SU-DHL-6 (cell line): Measurements from ENCODE around the gene ITGB2.

Experiments used
- H2AFZ ChIP-seq: fragments of 200-600 bp; sonication (generic); 2 replicates; pipeline ENCODE4 v1.6.1; 2014; ENCODE audit warnings: low read depth, mild to moderate bottlenecking, moderate library complexity, mixed read lengths, antibody characterized with exemption, low read length; ENCODE audit not compliant: severe bottlenecking
- H3F3A ChIP-seq: fragments of 200-600 bp; shearing (Covaris generic); 2 replicates; pipeline ENCODE4 v1.6.0; 2016; ENCODE audit warnings: antibody characterized with exemption, mild to moderate bottlenecking; ENCODE audit not compliant: insufficient read depth
- H3K27ac ChIP-seq: fragments of 200-600 bp; sonication (generic); 2 replicates; pipeline ENCODE4 v1.5.1; 2016; ENCODE audit warnings: low read depth, mild to moderate bottlenecking, low read length, moderate library complexity, mixed read lengths
- H3K27me3 ChIP-seq: fragments of 200-600 bp; sonication (generic), shearing (Covaris generic); 2 replicates; pipeline ENCODE4 v1.6.0; 2014; ENCODE audit warnings: mild to moderate bottlenecking, low read length
- H3K36me3 ChIP-seq: fragments of 200-600 bp; sonication (generic); 2 replicates; pipeline ENCODE4 v1.6.1; 2014; ENCODE audit warnings: mild to moderate bottlenecking, low read length, mixed read lengths
- H3K4me2 ChIP-seq: fragments of 300-600, 200-600 bp; shearing (Covaris generic), sonication (generic); 2 replicates; pipeline ENCODE4 v1.6.0; 2014; ENCODE audit warnings: low read length, low read depth, mild to moderate bottlenecking; ENCODE audit not compliant: poor library complexity, severe bottlenecking
- H3K4me3 ChIP-seq: fragments of 200-600 bp; sonication (generic); 2 replicates; pipeline ENCODE4 v1.5.1; 2014; ENCODE audit warnings: antibody characterized with exemption, low read length, mild to moderate bottlenecking, mixed read lengths; ENCODE audit not compliant: insufficient read depth, poor library complexity, severe bottlenecking
- H3K79me2 ChIP-seq: fragments of 200-600 bp; sonication (generic); 2 replicates; pipeline ENCODE4 v1.6.1; 2014; ENCODE audit warnings: mild to moderate bottlenecking, low read length, moderate library complexity; ENCODE audit not compliant: insufficient read depth
- H3K9ac ChIP-seq: fragments of 200-600 bp; sonication (generic); 2 replicates; pipeline ENCODE4 v1.7.0; 2014; ENCODE audit warnings: mild to moderate bottlenecking, low read length
- H3K9me2 ChIP-seq: fragments of 200-600 bp; sonication (generic); replicated peaks from 2 replicates; pipeline ENCODE4 v1.6.1; 2014; ENCODE audit warnings: low read length; ENCODE audit not compliant: insufficient read depth
- H3K9me3 ChIP-seq: fragments of 200-600 bp; sonication (generic); 2 replicates; pipeline ENCODE4 v1.6.1; 2014; ENCODE audit warnings: low read length, mixed read lengths; ENCODE audit not compliant: insufficient read depth
- H4K20me1 ChIP-seq: fragments of 200-600 bp; sonication (generic); 2 replicates; pipeline ENCODE4 v1.6.1; 2014; ENCODE audit warnings: low read depth, mild to moderate bottlenecking, antibody characterized with exemption, low read length, moderate library complexity, mixed read lengths
- EZH2phosphoT487 ChIP-seq: fragments of 200-600 bp; sonication (generic), shearing (Covaris generic); conservative IDR thresholded peaks from 2 replicates; pipeline ENCODE4 v1.6.1; 2018; ENCODE audit warnings: mild to moderate bottlenecking, antibody characterized with exemption, low read length, moderate library complexity, mixed read lengths
- TF ChIP-seq, protein P1 (sequence below): fragments of 200-600 bp; sonication (generic); IDR thresholded peaks from one replicate; pipeline ENCODE4 v1.5.1; 2017; ENCODE audit warnings: antibody characterized with exemption, mild to moderate bottlenecking, low read length, moderate library complexity; ENCODE audit not compliant: insufficient read depth, poor library complexity, severe bottlenecking

ITGB2 gene

DNA sequence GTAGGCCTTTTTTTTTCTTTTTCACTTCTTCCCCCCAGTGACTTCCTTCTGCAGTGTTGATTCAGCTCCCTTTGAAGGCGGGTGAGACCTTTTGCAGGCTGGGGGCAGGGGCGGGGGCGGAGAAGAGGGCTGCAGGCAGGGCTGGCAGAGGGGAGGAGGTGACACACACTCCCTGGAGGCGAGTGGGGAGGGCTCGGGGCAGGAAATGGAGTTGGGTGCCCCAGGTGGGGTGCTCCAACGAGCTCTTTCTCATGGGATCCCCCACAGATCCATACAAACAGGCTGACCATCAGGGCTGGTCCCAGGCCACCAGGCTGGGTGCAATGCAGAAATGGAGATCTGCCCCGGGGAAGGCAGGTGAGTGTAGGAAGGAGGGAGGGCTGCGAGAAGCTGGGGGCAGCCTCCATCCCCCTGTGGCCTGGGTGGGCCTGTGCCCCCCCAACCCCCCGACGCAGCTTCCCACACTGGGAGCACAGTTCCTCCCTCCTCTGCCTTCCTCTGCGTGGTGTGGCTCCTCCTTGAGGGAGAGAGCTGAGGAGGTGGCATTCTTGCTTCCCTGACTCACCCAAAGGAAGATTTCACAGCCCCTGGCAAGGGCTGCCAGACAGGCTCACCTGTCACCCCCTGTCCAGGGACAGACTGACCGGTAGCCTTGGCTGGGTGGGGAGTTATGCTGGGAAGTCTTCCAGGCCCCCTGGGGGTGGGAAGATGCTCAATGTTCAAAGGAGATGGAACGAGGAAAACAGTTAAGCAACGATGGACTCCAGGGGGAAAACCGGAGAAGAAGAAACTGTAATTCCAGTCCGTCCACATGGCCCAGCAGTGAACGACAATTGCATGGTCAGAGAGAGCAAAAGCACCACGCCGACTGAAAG, 7.1 kb upstream of the ITGB2 start:
- Histone ChIP-seq H3K27ac (no peak overlapping the region), H4K20me1 (no peaks in the 10 kb centered on the region), H3K27me3 (no peaks in the 10 kb centered on the region), H3F3A (no peaks in the 10 kb centered on the region), H3K4me3 (no peak overlapping the region), H3K9me2 (no peaks in the 10 kb centered on the region), H3K9me3 (no peaks in the 10 kb centered on the region), H3K36me3 (no peaks in the 10 kb centered on the region), H2AFZ (no peak overlapping the region), H3K9ac (no peak overlapping the region), H3K4me2 (no peak overlapping the region), H3K79me2 (no peaks in the 10 kb centered on the region)
- TF ChIP-seq, protein P1, sequence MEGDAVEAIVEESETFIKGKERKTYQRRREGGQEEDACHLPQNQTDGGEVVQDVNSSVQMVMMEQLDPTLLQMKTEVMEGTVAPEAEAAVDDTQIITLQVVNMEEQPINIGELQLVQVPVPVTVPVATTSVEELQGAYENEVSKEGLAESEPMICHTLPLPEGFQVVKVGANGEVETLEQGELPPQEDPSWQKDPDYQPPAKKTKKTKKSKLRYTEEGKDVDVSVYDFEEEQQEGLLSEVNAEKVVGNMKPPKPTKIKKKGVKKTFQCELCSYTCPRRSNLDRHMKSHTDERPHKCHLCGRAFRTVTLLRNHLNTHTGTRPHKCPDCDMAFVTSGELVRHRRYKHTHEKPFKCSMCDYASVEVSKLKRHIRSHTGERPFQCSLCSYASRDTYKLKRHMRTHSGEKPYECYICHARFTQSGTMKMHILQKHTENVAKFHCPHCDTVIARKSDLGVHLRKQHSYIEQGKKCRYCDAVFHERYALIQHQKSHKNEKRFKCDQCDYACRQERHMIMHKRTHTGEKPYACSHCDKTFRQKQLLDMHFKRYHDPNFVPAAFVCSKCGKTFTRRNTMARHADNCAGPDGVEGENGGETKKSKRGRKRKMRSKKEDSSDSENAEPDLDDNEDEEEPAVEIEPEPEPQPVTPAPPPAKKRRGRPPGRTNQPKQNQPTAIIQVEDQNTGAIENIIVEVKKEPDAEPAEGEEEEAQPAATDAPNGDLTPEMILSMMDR: no peak
- no peak for TF ChIP-seq EZH2phosphoT487

DNA sequence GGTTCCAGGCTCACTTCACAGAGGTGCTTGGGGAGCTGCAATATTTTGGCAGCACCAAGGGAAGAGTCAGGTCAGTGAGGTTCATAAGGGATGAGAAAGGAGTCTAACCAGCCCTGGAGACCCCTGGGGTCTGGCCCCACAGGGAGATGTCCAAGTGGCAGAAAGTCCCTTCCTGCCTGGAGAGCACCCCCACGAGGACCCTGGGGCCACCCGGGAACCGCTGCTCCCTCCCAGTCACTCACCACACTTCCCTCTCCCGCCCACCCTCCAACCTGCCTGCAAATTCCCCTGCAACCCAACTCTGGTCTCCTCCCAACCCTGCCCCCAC, 6.5 kb upstream of the ITGB2 start:
- Histone ChIP-seq H3K36me3 (no peaks in the 10 kb centered on the region), H3K4me2 (no peak overlapping the region), H3F3A (no peaks in the 10 kb centered on the region), H3K9me3 (no peaks in the 10 kb centered on the region), H3K27me3 (no peaks in the 10 kb centered on the region), H4K20me1 (no peaks in the 10 kb centered on the region), H3K9me2 (no peaks in the 10 kb centered on the region), H3K27ac (no peak overlapping the region), H2AFZ (no peak overlapping the region), H3K4me3 (no peak overlapping the region), H3K79me2 (no peaks in the 10 kb centered on the region), H3K9ac (no peak overlapping the region)
- no peak for TF ChIP-seq EZH2phosphoT487
- TF ChIP-seq, protein P1: no peak

DNA sequence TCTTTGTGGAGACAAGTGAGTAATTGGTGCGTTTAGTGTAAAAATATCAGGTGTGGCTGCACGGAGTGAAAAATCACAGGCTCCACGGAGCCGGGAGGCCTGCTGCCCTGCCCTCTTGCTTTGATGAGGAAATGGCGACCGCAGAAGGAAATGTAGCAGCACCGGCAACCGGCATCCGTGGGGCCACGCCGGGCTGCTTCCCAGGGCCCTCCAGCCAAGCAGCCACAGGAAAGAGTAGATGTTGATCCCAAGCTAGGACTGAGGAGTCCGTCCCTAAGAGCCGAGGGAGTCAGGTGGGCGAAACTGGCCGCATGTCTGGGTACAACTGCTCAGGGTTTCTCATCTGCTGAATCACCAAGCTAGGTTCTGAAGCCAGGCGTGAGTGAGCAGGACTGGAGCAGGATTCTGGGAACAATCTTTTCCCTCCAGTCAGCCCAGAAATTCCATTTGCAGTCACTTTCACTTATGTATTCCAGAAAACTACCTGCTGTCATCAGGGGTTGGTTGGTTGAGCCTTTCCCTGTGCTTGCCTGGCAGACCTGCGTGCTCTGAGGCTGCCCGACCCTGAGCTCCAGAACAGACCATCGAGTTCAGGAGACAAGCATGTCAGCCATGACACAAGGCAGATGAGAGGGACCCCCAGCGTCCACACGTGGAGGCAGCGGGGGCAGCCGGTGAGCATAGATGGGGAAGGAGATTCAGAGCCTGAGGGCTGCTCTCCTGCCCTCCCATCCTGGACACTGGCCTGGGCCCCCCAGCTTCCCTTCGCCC, 5.8 kb upstream of the ITGB2 start:
- no peak overlapping the region for H3K4me3 ChIP-seq
- no peaks in the 10 kb centered on the region for H3K36me3 ChIP-seq
- no peaks in the 10 kb centered on the region for H3K27me3 ChIP-seq
- H3K79me2 ChIP-seq: no peaks in the 10 kb centered on the region
- H3K9me2 ChIP-seq: no peaks in the 10 kb centered on the region
- H4K20me1 ChIP-seq: no peaks in the 10 kb centered on the region
- no peaks in the 10 kb centered on the region for H3K9me3 ChIP-seq
- no peak overlapping the region for H3K27ac ChIP-seq
- TF ChIP-seq, protein P1: no peak
- no peak for TF ChIP-seq EZH2phosphoT487
- H3K4me2 ChIP-seq: no peak overlapping the region
- H3K9ac ChIP-seq: no peak overlapping the region
- no peak overlapping the region for H2AFZ ChIP-seq
- no peaks in the 10 kb centered on the region for H3F3A ChIP-seq
